ENCODE results near the gene CCDC85B.

The CCDC85B gene

GRCh38 chr11:65861165-65861505 is 29.3 kb upstream of the CCDC85B start:
- POLR2A ChIA-PET, result interaction anchor here (2.4 to 4.1 kb wide), 2 partner anchors 10 to 28 kb away, joined by 22 to 33 read pairs; partner anchors contain the start of genes CCDC85B, EFEMP2 and FIBP
- no peaks in the 10 kb centered on the region for H3K27me3 ChIP-seq (replicated peaks in 2 of 5; ENCODE audit: control insufficient read depth in 4 of 5, insufficient read depth in 5 of 5, low read length in 4 of 5)
- peak overlapping the region; percentile 68 to 85 for H3K27ac ChIP-seq (ENCODE audit: insufficient read depth in 1 of 2, low read depth in 1 of 2, low read length in 2 of 2, poor library complexity in 1 of 2, severe bottlenecking in 2 of 2)
- H3K9me3 ChIP-seq (ENCODE audit: control extremely low read depth in 1 of 5, control insufficient read depth in 4 of 5, insufficient read depth in 2 of 5, low read depth in 1 of 5, low read length in 4 of 5), result no peaks in the 10 kb centered on the region
- CTCF ChIA-PET, result interaction anchor here (0.6 to 7.9 kb wide), 7 partner anchors 10 to 271 kb away, joined by 3 to 124 read pairs (median 3); partner anchors contain the start of genes CCDC85B, EFEMP2 and FIBP
- H3K36me3 ChIP-seq (ENCODE audit: control insufficient read depth in 4 of 4, insufficient read depth in 4 of 4, low read length in 3 of 4), result peaks cover 3 to 51% (median 43%) of the 10 kb centered on the region in 4 experiments
- no peak for DNase-seq
- H3K4me3 ChIP-seq (ENCODE audit: control insufficient read depth in 1 of 7, extremely low read depth in 1 of 7, insufficient read depth in 4 of 7, low read depth in 2 of 7, low read length in 6 of 7), result peak overlapping the region; percentile 57 to 96 (median 89)
- peaks cover 14 to 44% (median 40%) of the 10 kb centered on the region in 4 experiments for H3K4me1 ChIP-seq (ENCODE audit: control extremely low read depth in 1 of 4, control insufficient read depth in 4 of 4, insufficient read depth in 4 of 4, low read length in 3 of 4)
- WGBS (ENCODE audit: insufficient coverage), result 16% methylated on average over 5 of the region's 14 CpGs

DNA sequence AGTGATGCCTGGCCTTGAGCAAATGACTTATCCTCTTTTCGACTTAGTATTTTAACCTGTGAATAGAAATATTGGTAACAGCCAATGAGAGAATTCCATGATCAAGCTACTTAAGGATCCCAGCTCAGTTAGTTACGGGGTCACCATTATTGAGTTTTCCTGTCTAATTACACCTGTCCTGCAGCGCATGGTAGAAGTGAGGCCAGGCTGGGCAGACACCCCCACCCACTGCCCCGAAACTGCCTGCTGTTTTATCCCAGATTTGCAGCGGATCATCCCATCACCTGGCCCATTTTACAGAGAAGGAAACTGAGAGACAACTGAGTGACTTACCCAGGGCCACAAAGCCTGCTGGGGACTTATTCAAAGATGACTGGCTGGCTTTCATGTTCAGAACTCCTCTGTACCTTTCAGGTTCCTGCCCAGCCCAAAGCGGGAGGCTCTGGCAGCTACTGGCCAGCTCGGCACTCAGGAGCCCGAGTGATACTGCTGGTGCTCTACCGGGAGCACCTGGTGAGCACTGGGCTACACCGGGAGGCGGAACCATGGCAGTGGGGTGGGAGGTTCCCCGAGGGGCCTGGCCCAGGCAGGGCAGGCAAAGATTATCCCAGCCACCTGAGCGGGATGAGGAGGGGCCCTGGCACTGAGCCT is 28.8 kb upstream of the CCDC85B start:
- DNase-seq, result no peak
- Histone ChIP-seq H3K27ac (ENCODE audit: insufficient read depth in 1 of 2, low read depth in 1 of 2, low read length in 2 of 2, poor library complexity in 1 of 2, severe bottlenecking in 2 of 2) (peak overlapping the region in 1 of 2 experiments; percentile 85), H3K4me3 (ENCODE audit: control insufficient read depth in 1 of 7, extremely low read depth in 1 of 7, insufficient read depth in 4 of 7, low read depth in 2 of 7, low read length in 6 of 7) (peak overlapping the region in 6 of 7 experiments; percentile 57 to 96 (median 90)), H3K4me1 (ENCODE audit: control extremely low read depth in 1 of 4, control insufficient read depth in 4 of 4, insufficient read depth in 4 of 4, low read length in 3 of 4) (peaks cover 11 to 38% (median 35%) of the 10 kb centered on the region in 4 experiments), H3K36me3 (ENCODE audit: control insufficient read depth in 4 of 4, insufficient read depth in 4 of 4, low read length in 3 of 4) (peaks cover 3 to 50% (median 45%) of the 10 kb centered on the region in 4 experiments), H3K27me3 (replicated peaks in 2 of 5; ENCODE audit: control insufficient read depth in 4 of 5, insufficient read depth in 5 of 5, low read length in 4 of 5) (no peaks in the 10 kb centered on the region), H3K9me3 (ENCODE audit: control extremely low read depth in 1 of 5, control insufficient read depth in 4 of 5, insufficient read depth in 2 of 5, low read depth in 1 of 5, low read length in 4 of 5) (no peaks in the 10 kb centered on the region)
- 96% methylated on average over 5 of the region's 13 CpGs for WGBS (ENCODE audit: insufficient coverage)
- CTCF ChIA-PET, result interaction anchor here (0.9 to 7.9 kb wide), 7 partner anchors 10 to 81 kb away, joined by 3 to 124 read pairs (median 4); partner anchors contain the start of genes CCDC85B, EFEMP2 and FIBP
- POLR2A ChIA-PET, result interaction anchor here (4.1 kb wide), 1 partner anchor 27 kb away, joined by 33 read pairs; the partner anchor contains the start of genes CCDC85B and FIBP

- ChIA-PET POLR2A (no interaction called here), CTCF (interaction anchor here (0.9 to 7.9 kb wide), 6 partner anchors 9 to 82 kb away, joined by 3 to 124 read pairs (median 4); partner anchors contain the start of genes CCDC85B, EFEMP2 and FIBP)
- Histone ChIP-seq H3K27ac (ENCODE audit: insufficient read depth in 1 of 2, low read depth in 1 of 2, low read length in 2 of 2, poor library complexity in 1 of 2, severe bottlenecking in 2 of 2) (peak overlapping the region in 1 of 2 experiments; percentile 25), H3K27me3 (replicated peaks in 2 of 5; ENCODE audit: control insufficient read depth in 4 of 5, insufficient read depth in 5 of 5, low read length in 4 of 5) (no peaks in the 10 kb centered on the region), H3K36me3 (ENCODE audit: control insufficient read depth in 4 of 4, insufficient read depth in 4 of 4, low read length in 3 of 4) (peaks cover 3 to 55% (median 47%) of the 10 kb centered on the region in 4 experiments), H3K9me3 (ENCODE audit: control extremely low read depth in 1 of 5, control insufficient read depth in 4 of 5, insufficient read depth in 2 of 5, low read depth in 1 of 5, low read length in 4 of 5) (no peaks in the 10 kb centered on the region), H3K4me3 (ENCODE audit: control insufficient read depth in 1 of 7, extremely low read depth in 1 of 7, insufficient read depth in 4 of 7, low read depth in 2 of 7, low read length in 6 of 7) (no peak overlapping the region), H3K4me1 (ENCODE audit: control extremely low read depth in 1 of 4, control insufficient read depth in 4 of 4, insufficient read depth in 4 of 4, low read length in 3 of 4) (peaks cover 11 to 41% (median 32%) of the 10 kb centered on the region in 4 experiments)
- DNase-seq, result no peak
- 96% methylated on average over 3 of the region's 5 CpGs for WGBS (ENCODE audit: insufficient coverage)
Observed at GRCh38 chr11:65862191-65862735, 28.2 kb upstream of the CCDC85B start.

DNA sequence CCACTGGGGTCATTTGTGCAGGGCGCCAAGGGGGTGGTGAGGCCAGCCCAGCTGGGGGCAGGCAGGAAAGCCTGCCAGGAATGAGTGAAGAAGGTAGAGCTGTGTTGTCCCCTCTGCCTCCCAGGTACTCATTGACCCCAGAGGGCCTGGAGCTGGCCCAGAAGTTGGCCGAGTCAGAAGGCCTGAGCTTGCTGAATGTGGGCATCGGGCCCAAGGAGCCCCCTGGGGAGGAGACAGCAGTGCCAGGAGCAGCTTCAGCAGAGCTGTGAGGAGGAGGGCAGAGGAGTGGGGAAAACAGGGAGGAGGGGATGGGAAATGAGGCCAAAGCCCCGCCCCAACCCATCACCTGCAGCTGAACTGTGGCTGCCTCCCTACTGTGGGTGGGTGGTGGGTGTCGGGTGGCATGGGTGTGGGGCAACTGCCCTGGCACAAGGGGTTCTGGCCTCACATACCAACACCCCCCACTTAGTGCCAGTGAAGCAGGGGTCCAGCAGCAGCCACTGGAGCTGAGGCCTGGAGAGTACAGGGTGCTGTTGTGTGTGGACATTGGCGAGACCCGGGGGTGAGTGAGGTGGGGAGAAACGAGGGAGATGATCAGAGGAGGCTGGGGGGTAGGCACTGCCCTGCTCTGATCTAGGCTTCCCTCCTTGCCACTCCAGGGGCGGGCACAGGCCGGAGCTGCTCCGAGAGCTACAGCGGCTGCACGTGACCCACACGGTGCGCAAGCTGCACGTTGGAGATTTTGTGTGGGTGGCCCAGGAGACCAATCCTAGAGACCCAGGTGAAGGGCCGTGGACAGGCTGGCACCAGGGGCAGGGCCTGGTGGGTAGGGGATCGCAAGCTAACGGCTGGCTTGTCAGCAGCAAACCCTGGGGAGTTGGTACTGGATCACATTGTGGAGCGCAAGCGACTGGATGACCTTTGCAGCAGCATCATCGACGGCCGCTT is 27.3 kb upstream of the CCDC85B start:
- Histone ChIP-seq H3K4me3 (ENCODE audit: control insufficient read depth in 1 of 7, extremely low read depth in 1 of 7, insufficient read depth in 4 of 7, low read depth in 2 of 7, low read length in 6 of 7) (no peak overlapping the region), H3K4me1 (ENCODE audit: control extremely low read depth in 1 of 4, control insufficient read depth in 4 of 4, insufficient read depth in 4 of 4, low read length in 3 of 4) (peaks cover 11 to 45% (median 34%) of the 10 kb centered on the region in 4 experiments), H3K9me3 (ENCODE audit: control extremely low read depth in 1 of 5, control insufficient read depth in 4 of 5, insufficient read depth in 2 of 5, low read depth in 1 of 5, low read length in 4 of 5) (no peaks in the 10 kb centered on the region), H3K36me3 (ENCODE audit: control insufficient read depth in 4 of 4, insufficient read depth in 4 of 4, low read length in 3 of 4) (peaks cover 3 to 57% (median 49%) of the 10 kb centered on the region in 4 experiments), H3K27ac (ENCODE audit: insufficient read depth in 1 of 2, low read depth in 1 of 2, low read length in 2 of 2, poor library complexity in 1 of 2, severe bottlenecking in 2 of 2) (peak overlapping the region in 1 of 2 experiments; percentile 25), H3K27me3 (replicated peaks in 2 of 5; ENCODE audit: control insufficient read depth in 4 of 5, insufficient read depth in 5 of 5, low read length in 4 of 5) (no peaks in the 10 kb centered on the region)
- over 99% methylated on average over 17 of the region's 24 CpGs for WGBS (ENCODE audit: insufficient coverage)
- POLR2A ChIA-PET, result no interaction called here
- no peak for DNase-seq
- CTCF ChIA-PET, result interaction anchor here (0.9 to 7.9 kb wide), 4 partner anchors 8 to 24 kb away, joined by 3 to 124 read pairs (median 42); partner anchors contain the start of genes CCDC85B, EFEMP2 and FIBP

GRCh38 chr11:65863889-65864705 is 26.4 kb upstream of the CCDC85B start:
- Histone ChIP-seq H3K27ac (ENCODE audit: insufficient read depth in 1 of 2, low read depth in 1 of 2, low read length in 2 of 2, poor library complexity in 1 of 2, severe bottlenecking in 2 of 2) (no peak overlapping the region), H3K36me3 (ENCODE audit: control insufficient read depth in 4 of 4, insufficient read depth in 4 of 4, low read length in 3 of 4) (peaks cover 3 to 57% (median 51%) of the 10 kb centered on the region in 4 experiments), H3K27me3 (replicated peaks in 2 of 5; ENCODE audit: control insufficient read depth in 4 of 5, insufficient read depth in 5 of 5, low read length in 4 of 5) (no peaks in the 10 kb centered on the region), H3K4me1 (ENCODE audit: control extremely low read depth in 1 of 4, control insufficient read depth in 4 of 4, insufficient read depth in 4 of 4, low read length in 3 of 4) (peaks cover 5 to 37% (median 26%) of the 10 kb centered on the region in 4 experiments), H3K4me3 (ENCODE audit: control insufficient read depth in 1 of 7, extremely low read depth in 1 of 7, insufficient read depth in 4 of 7, low read depth in 2 of 7, low read length in 6 of 7) (no peak overlapping the region), H3K9me3 (ENCODE audit: control extremely low read depth in 1 of 5, control insufficient read depth in 4 of 5, insufficient read depth in 2 of 5, low read depth in 1 of 5, low read length in 4 of 5) (no peaks in the 10 kb centered on the region)
- WGBS (ENCODE audit: insufficient coverage), result 85% methylated on average over 10 of the region's 12 CpGs
- no peak for DNase-seq
- POLR2A ChIA-PET, result no interaction called here
- CTCF ChIA-PET, result interaction anchor here (6.1 to 11.0 kb wide), 3 partner anchors 7 to 23 kb away, joined by 81 to 168 read pairs (median 124); partner anchors contain the start of genes CCDC85B, EFEMP2 and FIBP
